HG03196 (cell line): ENCODE results near the gene FES.
"Not testable (repeated sequence)": the region's sequence is repeated elsewhere in the genome, so short reads cannot be mapped to it uniquely, and the experiment has no call there.

ENCODE experiments used
- ATAC-seq: cut with Tn5 transposase; IDR thresholded peaks from one replicate; pipeline ENCODE4 v1.9.1; 2021; ENCODE audit not compliant: unreplicated experiment

The FES gene

GRCh38 chr15:90928106-90928505 is 43.8 kb downstream of the FES start:
- not testable (repeated sequence) for ATAC-seq

- ATAC-seq: no peak
These were observed 45.1 kb downstream of the FES start for GRCh38 chr15:90929246-90930019.

- ATAC-seq: no peak
These were observed 46.7 kb downstream of the FES start for GRCh38 chr15:90930861-90931574.

- ATAC-seq: no peak
These were observed 47.2 kb downstream of the FES start for GRCh38 chr15:90931575-90931827.

- peak; percentile 43 for ATAC-seq
These were observed 47.7 kb downstream of the FES start, which contains the start of gene HDDC3 for GRCh38 chr15:90931828-90932659. Gene HDDC3 (minus strand): TSS chr15:90932549. CDS start chr15:90932540, 9 bp downstream.

GRCh38 chr15:90932660-90932991 is 48.3 kb downstream of the FES start:
- no peak for ATAC-seq

GRCh38 chr15:90933301-90933700 is 49.0 kb downstream of the FES start:
- ATAC-seq: no peak

- peak; percentile 34 for ATAC-seq
These were observed 50.1 kb downstream of the FES start for GRCh38 chr15:90934256-90934948.

- peak; percentile 60 for ATAC-seq
These were observed 50.8 kb downstream of the FES start, which contains the start of gene UNC45A for GRCh38 chr15:90934949-90935751. Gene UNC45A (plus strand): TSS chr15:90935285. CDS start chr15:90935325, 40 bp downstream.

GRCh38 chr15:90936823-90937222 is 52.5 kb downstream of the FES start:
- no peak for ATAC-seq

GRCh38 chr15:90938261-90938660 is 54.0 kb downstream of the FES start:
- ATAC-seq: no peak

- no peak for ATAC-seq
These were observed 55.5 kb downstream of the FES start for GRCh38 chr15:90939756-90940155.

GRCh38 chr15:90941038-90941437 is 56.7 kb downstream of the FES start:
- no peak for ATAC-seq

GRCh38 chr15:90942354-90943120 is 58.2 kb downstream of the FES start:
- no peak for ATAC-seq

GRCh38 chr15:90945091-90945490 is 60.8 kb downstream of the FES start:
- no peak for ATAC-seq
